DND-41 (cell line): ENCODE measurements around the gene PYGM.

Experiments used
- EZH2 ChIP-seq: IDR thresholded peaks from 3 replicates; pipeline ENCODE4 v1.6.1; 2012; ENCODE audit warnings: borderline replicate concordance, low read depth, mild to moderate bottlenecking, moderate library complexity, low read length, inconsistent platforms; ENCODE audit not compliant: severe bottlenecking
- TF ChIP-seq, protein P1 (sequence below): IDR thresholded peaks from 2 replicates; pipeline ENCODE4 v1.5.1; 2012; ENCODE audit warnings: borderline replicate concordance, low read length, moderate library complexity, mild to moderate bottlenecking; ENCODE audit not compliant: poor library complexity, severe bottlenecking; ENCODE audit errors: extremely low read depth

DNA sequence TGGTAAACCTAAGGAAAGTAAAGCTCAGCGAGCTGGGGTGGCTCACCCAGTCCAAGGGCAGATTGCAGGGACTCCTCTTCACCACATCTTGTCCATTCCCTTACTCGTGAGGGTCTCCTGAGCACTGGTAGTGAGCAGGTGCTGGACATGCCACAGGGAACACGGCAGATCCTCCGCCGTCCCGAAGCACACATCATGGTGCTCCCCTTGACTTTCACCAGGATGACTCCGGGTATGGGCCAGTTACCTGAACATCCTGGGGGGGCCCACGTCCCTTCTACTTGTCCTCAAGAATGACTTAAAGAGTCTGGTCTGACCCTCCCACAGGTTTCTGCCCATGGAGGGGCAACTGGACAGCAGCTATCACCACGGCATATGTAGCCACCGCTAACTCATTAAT lies 26.5 kb upstream of the PYGM start:
- TF ChIP-seq, protein P1, sequence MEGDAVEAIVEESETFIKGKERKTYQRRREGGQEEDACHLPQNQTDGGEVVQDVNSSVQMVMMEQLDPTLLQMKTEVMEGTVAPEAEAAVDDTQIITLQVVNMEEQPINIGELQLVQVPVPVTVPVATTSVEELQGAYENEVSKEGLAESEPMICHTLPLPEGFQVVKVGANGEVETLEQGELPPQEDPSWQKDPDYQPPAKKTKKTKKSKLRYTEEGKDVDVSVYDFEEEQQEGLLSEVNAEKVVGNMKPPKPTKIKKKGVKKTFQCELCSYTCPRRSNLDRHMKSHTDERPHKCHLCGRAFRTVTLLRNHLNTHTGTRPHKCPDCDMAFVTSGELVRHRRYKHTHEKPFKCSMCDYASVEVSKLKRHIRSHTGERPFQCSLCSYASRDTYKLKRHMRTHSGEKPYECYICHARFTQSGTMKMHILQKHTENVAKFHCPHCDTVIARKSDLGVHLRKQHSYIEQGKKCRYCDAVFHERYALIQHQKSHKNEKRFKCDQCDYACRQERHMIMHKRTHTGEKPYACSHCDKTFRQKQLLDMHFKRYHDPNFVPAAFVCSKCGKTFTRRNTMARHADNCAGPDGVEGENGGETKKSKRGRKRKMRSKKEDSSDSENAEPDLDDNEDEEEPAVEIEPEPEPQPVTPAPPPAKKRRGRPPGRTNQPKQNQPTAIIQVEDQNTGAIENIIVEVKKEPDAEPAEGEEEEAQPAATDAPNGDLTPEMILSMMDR, result no peak
- TF ChIP-seq EZH2, result no peak
